Neural crest cell (in vitro differentiated cells): ENCODE results near the gene NTN4. TPM values are rescaled to one million over a fixed set of nuclear protein-coding genes. Genes with fewer than 3 reads are reported as not detected.

Source experiments
- DNase-seq: peaks from one replicate; pipeline ENCODE4 v3.0.0; 2021; ENCODE audit warnings: low read depth, mixed read lengths, low spot score
- H3K27ac Mint-ChIP-seq: one replicate; pipeline ENCODE4 v1.8.0; 2021; ENCODE audit warnings: mild to moderate bottlenecking, mixed read lengths; ENCODE audit not compliant: unreplicated experiment
- H3K27me3 Mint-ChIP-seq: 2 replicates; pipeline ENCODE4 v1.8.0; 2021; ENCODE audit warnings: low read depth, mild to moderate bottlenecking, mixed read lengths
- H3K36me3 Mint-ChIP-seq: 2 replicates; pipeline ENCODE4 v1.8.0; 2021; ENCODE audit warnings: low read depth, mild to moderate bottlenecking, mixed read lengths
- H3K4me1 Mint-ChIP-seq: 2 replicates; pipeline ENCODE4 v1.8.0; 2021; ENCODE audit warnings: mixed read lengths
- H3K4me3 Mint-ChIP-seq: one replicate; pipeline ENCODE4 v1.8.0; 2021; ENCODE audit warnings: mild to moderate bottlenecking, mixed read lengths
- H3K9me3 Mint-ChIP-seq: 2 replicates; pipeline ENCODE4 v1.8.0; 2021; ENCODE audit warnings: mixed read lengths
- total RNA-seq: library from RNA; stranded (reverse); gene quantifications from 2 replicates; pipeline ENCODE4 v1.2.1, GENCODE V29; 2021
- TF ChIP-seq, protein P1 (sequence below): fragments of 200-600 bp; sonication (generic); conservative IDR thresholded peaks from 2 replicates; pipeline ENCODE4 v1.5.0; 2021; ENCODE audit warnings: antibody characterized with exemption, mild to moderate bottlenecking

The NTN4 gene
- total RNA-seq, 1 donor from 2014 or later: 6.0 TPM

DNA sequence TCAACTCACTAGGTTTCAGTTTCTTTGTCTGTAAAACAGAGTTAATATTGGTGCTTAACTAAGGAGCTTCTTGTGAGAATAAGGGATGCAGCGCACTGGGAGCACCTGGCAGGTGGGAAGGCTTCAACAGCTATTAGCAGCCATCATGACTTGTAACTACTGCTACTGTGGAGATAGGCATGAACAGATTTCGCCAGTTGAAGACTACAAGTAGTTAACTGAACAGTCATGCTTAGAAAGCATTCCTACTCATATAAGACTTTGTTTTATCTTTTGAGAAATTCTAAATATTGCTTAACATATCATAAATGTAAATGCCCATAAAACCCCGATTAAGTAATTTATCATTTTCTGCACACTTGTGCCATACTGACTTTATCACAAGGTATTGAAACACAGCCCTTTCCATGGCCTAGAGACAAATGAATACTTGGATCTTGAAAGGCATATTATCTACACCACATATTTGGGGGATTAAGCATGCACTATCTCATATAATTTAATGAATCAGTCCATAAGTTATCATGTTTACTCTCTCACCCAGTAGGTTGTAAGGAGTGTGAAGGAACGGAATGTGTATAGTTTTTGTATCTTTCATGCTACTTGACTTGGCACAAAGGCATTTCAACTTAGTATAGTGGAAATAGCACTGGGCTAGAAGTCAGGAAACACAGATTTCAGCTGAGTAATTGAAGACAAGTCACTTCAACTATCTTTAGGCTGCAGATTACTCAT, 16.1 kb downstream of the NTN4 start:
- Mint-ChIP-seq H3K9me3 (peaks cover 5% of the 10 kb centered on the region), H3K36me3 (peaks cover 26% of the 10 kb centered on the region), H3K4me3 (no peak overlapping the region), H3K27ac (no peak overlapping the region), H3K27me3 (peaks cover 14% of the 10 kb centered on the region), H3K4me1 (no peaks in the 10 kb centered on the region)
- DNase-seq: no peak
- TF ChIP-seq, protein P1, sequence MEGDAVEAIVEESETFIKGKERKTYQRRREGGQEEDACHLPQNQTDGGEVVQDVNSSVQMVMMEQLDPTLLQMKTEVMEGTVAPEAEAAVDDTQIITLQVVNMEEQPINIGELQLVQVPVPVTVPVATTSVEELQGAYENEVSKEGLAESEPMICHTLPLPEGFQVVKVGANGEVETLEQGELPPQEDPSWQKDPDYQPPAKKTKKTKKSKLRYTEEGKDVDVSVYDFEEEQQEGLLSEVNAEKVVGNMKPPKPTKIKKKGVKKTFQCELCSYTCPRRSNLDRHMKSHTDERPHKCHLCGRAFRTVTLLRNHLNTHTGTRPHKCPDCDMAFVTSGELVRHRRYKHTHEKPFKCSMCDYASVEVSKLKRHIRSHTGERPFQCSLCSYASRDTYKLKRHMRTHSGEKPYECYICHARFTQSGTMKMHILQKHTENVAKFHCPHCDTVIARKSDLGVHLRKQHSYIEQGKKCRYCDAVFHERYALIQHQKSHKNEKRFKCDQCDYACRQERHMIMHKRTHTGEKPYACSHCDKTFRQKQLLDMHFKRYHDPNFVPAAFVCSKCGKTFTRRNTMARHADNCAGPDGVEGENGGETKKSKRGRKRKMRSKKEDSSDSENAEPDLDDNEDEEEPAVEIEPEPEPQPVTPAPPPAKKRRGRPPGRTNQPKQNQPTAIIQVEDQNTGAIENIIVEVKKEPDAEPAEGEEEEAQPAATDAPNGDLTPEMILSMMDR: no peak

DNA sequence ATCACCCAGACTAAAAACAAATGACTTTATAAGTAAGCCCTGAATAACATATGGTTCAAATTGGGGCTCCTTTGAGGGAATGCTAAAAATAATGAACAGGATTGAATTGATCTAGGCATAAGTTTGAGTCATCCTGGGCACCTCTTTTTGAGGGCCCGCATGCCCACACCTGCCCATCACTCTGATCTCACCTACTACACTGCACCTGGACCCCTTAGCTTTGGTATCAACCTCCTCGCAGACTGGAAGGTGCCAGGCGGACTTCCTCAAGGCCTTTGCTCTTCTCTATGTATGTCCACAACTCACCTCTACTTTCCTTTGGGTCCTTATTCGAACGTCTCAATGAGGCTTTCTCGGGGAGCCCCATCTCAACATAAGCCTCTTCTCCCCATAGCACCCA, 17.2 kb downstream of the NTN4 start:
- peaks cover 26% of the 10 kb centered on the region for H3K36me3 Mint-ChIP-seq
- no peaks in the 10 kb centered on the region for H3K4me1 Mint-ChIP-seq
- H3K4me3 Mint-ChIP-seq: no peak overlapping the region
- no peak overlapping the region for H3K27ac Mint-ChIP-seq
- TF ChIP-seq, protein P1: no peak
- peaks cover 5% of the 10 kb centered on the region for H3K9me3 Mint-ChIP-seq
- no peak for DNase-seq
- peaks cover 11% of the 10 kb centered on the region for H3K27me3 Mint-ChIP-seq

DNA sequence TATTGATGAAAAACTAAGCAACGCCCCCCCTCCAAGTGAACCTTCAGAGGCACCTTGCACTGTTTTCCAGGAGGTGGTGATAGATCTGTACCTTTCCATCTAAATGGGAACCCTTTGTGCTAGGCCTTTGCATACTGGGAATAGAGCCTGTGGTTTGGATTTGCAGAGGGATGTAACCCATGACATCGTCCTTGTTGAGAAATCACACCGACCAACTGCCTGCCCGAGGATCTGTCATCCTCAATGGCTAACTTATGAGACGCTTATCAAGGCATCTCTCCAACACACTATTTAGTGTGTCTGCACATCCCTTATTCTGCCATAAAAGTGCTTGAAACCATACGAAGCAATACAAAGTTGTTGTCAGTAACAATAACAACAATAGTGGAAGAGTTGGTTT, 22.9 kb downstream of the NTN4 start:
- TF ChIP-seq, protein P1: no peak
- no peak for DNase-seq
- no peak overlapping the region for H3K4me3 Mint-ChIP-seq
- no peaks in the 10 kb centered on the region for H3K4me1 Mint-ChIP-seq
- no peak overlapping the region for H3K27ac Mint-ChIP-seq
- peaks cover 8% of the 10 kb centered on the region for H3K36me3 Mint-ChIP-seq
- peaks cover 4% of the 10 kb centered on the region for H3K9me3 Mint-ChIP-seq
- peaks cover 2% of the 10 kb centered on the region for H3K27me3 Mint-ChIP-seq

DNA sequence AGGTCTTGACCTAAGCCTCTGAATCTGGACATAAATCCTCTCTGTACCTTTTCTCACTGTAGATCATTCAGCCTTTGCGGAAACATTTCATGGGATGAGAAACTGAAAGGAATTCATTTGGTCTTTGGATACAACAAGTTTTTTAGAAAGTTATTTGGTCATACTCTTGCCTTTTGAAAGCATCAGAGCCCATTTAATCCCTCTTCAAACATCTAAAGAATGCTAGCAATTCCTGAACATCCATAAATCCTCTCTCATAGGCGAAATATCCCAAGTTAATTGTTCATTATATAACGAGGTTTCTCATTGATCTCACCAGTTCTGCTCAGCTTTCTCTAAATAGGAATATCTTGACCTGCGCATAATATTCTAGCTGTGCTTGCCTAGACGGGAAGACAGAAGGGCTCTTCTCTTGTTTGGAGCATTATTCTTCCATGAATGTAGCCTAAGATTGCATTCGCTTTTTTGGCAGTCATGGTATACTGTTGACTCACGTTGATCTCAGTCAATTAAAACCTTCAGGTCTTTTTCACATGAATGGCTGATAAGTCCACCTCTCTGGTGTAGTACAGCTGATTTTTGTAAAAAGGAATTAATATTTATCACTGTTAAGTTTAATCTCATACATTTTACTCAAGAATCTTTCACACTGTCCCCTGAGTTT, 24.1 kb downstream of the NTN4 start:
- H3K27me3 Mint-ChIP-seq: peaks cover 2% of the 10 kb centered on the region
- no peak for DNase-seq
- H3K36me3 Mint-ChIP-seq: no peaks in the 10 kb centered on the region
- no peaks in the 10 kb centered on the region for H3K9me3 Mint-ChIP-seq
- H3K27ac Mint-ChIP-seq: no peak overlapping the region
- no peak overlapping the region for H3K4me3 Mint-ChIP-seq
- H3K4me1 Mint-ChIP-seq: no peaks in the 10 kb centered on the region
- TF ChIP-seq, protein P1: no peak

DNA sequence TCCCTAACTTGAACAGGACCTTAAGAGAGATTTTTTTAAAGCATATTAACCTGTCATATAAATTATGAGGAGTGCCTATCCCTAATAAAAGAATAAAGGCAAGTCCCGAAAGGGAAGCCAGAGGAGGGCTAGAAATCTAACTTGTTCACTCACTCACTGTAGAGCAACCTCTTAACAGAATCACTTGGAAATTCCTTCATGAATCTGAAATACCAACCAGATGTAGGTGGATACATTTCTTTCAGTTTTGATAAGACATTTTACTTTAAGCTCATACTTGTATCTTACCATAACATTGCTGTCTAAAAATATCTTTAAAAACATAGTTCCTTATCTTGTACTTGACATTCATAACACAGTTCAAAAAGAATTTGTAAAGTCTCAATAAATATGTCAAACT, 25.7 kb downstream of the NTN4 start:
- no peak for DNase-seq
- Mint-ChIP-seq H3K9me3 (peaks cover 3% of the 10 kb centered on the region), H3K36me3 (peaks cover 6% of the 10 kb centered on the region), H3K27me3 (peaks cover 2% of the 10 kb centered on the region), H3K27ac (no peak overlapping the region), H3K4me1 (no peaks in the 10 kb centered on the region), H3K4me3 (no peak overlapping the region)
- TF ChIP-seq, protein P1: no peak
